Measurements from ENCODE around the gene INAFM2.
A peak's percentile ranks its signal among the peaks of the same experiment; 100 is the strongest.

Gene INAFM2

DNA sequence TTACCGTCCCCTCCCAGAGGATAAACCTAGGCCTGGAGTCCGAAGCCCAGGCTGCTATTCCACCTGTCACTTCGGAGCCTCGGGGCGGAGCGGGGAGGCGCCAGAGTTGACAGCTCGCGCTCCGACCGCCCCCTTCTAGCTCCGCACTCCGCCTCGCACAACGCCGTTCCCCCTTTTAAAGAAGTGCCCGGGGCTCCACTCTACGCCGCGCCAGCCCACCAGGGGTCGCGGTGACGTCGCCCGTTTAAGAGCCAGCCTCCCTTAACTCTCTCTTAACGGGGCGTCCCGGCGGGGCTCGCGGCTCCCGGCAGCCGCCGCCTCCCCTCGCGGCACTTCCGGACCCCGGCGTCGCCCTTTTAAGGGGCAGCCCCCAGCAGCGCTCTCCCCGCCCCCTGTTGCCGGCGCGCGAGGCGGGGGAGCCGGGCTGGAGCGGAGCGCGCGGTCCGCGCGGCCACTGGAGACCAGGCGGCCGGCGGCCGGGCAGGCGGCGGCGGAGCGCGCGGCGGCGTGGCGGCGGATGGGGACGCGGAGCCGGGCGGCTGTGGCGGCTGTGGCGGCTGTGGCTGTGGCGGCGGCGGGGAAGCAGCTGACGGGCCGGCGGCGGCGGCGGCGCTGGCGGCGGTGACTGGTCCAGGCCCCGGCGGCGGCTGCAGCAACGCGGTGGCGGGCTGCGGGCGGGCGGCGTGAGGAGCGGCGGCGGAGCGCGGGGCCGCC, at the start of gene INAFM2:
INAFM2 (plus strand) TSS at position 454 of the 714 bp plus-strand sequence. CDS start 364 bp downstream, outside the sequence.
- FAIRE-seq, result peak; percentile 91
- DNase-seq (ENCODE audit: extremely low spot score, insufficient read length, low read depth), result peak; percentile 93

DNA sequence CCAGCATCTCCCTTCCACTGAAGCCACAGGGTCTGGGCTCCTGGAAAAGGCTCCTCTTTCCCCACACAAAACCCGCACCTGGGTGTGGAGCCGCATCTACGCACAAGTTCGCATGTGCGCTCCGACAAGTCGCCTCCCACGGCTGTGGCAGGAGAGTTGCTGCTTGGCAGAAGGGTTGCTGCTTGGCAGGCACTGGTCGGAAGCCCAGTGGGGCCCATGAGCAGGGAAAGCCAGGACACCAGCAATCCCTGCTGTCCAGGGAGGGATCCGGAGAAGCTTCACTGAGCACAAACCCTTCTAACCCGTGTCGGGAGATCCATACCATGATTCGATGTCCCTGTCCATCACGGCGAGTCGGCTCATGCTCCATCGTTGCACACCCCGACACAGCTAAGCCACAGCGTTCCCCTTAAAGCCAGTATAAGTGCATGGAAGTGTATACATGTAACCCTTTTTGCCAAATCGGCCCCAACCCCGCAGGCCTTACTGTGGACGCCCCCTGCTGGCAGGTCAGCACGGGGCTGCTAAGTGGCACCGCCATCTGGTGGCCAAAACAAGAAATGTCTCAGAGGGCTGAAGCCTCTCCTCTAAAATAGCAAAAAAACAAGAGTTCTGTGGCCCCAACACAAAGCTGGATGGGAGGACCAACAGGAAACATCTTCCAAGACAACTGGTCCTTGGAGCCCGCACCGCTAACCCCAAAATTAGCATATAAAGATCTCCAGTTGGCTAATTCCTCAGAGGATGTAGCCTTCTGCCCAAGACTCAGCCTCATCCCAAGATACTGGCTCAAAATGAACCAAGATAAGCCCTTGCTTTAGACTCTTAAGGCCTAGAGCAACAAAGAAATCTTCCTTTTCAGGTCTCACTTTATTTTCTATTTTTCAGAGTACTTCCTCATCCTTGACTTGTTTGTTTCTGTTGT, 48.9 kb upstream of the INAFM2 start:
- peak; percentile 88 for FAIRE-seq

DNA sequence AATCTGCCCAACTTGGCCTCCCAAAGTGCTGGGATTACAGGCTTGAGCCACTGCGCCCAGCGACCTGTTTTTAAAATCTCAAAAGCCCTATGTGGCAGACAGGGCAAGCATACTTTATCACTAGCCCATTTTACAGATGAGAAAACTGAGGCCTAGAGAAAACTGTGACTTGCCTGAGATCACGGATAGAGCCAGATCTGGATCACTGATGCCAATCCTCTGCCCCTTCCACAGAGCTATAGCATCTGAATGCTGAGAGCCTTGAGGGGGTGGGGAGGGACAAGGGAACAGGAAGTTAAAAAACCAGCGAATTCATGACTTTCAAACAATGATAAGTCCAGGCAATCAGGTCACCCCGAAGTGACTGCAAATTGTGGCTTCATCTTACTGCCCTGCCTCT, 48.0 kb upstream of the INAFM2 start:
- FAIRE-seq (no peak), DNase-seq (ENCODE audit: extremely low spot score, insufficient read length, low read depth) (no peak)

More for the DNA sequence above, 48.9 kb upstream of the INAFM2 start:
- DNase-seq (ENCODE audit: extremely low spot score, insufficient read length, low read depth), result peak; percentile 76

DNA sequence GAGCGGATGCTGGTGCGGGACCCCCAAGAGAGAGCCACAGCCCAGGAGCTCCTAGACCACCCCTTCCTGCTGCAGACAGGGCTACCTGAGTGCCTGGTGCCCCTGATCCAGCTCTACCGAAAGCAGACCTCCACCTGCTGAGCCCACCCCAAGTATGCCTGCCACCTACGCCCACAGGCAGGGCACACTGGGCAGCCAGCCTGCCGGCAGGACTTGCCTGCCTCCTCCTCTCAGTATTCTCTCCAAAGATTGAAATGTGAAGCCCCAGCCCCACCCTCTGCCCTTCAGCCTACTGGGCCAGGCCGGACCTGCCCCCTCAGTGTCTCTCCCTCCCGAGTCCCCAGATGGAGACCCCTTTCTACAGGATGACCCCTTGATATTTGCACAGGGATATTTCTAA, 47.5 kb upstream of the INAFM2 start:
- FAIRE-seq, result no peak

DNA sequence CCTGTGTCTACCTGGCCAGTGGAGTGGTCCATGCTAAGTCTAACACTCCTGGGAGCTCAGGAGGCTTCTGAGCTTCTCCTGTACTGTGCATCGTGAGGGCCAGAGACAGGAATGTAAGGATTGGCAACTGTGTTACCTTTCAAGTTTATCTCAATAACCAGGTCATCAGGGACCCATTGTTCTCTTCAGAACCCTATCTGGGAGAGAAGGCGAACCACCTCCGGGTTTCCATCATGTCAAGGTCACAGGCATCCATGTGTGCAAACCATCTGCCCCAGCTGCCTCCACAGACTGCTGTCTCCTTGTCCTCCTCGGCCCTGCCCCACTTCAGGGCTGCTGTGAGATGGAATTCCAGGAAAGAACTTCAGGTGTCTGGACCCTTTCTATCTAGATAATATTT, 46.6 kb upstream of the INAFM2 start:
- FAIRE-seq (no peak), DNase-seq (ENCODE audit: extremely low spot score, insufficient read length, low read depth) (no peak)

More for the DNA sequence above, 47.5 kb upstream of the INAFM2 start:
- DNase-seq (ENCODE audit: extremely low spot score, insufficient read length, low read depth), result no peak

DNA sequence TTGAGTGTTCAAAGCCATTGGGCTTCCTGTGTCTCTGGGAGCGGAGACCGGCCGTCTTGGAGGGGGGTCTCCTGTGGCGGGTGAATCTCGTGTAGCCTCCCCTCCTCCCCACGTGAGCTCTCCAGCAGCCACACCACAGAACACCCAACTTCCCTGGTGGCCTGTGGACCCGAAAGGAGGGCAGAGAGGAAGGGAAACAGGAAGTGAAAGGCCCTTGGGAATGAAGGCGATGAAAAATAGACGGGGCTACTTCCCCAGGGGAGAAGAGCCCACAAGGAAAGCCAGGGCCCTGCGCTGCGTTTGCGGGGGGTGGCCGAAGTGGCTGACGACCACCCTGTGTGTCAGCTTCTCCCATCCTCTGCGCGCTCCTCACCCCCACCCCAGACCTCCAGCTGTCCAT, 46.0 kb upstream of the INAFM2 start:
- FAIRE-seq, result no peak
- DNase-seq (ENCODE audit: extremely low spot score, insufficient read length, low read depth), result no peak

DNA sequence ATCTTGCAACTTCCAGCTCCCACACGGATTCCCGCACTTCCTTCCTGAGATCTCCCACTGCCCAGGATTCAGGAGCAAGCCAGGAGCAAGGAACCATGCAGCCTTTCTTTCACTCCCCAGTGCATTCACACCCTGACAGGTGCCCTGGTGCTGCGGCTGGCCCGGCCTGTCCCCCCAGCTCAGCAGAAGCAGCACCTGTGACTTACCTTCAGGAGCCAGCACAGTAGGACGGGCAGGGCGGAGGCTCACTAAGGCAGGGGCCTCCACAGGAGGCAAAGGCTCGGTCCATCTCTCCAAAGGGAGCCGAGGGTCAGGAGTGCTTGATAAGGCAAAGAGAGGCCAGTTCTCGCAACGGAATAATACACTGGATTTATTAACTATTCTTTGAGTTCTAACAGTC, 45.5 kb upstream of the INAFM2 start:
- DNase-seq (ENCODE audit: extremely low spot score, insufficient read length, low read depth), result no peak
- FAIRE-seq, result no peak

DNA sequence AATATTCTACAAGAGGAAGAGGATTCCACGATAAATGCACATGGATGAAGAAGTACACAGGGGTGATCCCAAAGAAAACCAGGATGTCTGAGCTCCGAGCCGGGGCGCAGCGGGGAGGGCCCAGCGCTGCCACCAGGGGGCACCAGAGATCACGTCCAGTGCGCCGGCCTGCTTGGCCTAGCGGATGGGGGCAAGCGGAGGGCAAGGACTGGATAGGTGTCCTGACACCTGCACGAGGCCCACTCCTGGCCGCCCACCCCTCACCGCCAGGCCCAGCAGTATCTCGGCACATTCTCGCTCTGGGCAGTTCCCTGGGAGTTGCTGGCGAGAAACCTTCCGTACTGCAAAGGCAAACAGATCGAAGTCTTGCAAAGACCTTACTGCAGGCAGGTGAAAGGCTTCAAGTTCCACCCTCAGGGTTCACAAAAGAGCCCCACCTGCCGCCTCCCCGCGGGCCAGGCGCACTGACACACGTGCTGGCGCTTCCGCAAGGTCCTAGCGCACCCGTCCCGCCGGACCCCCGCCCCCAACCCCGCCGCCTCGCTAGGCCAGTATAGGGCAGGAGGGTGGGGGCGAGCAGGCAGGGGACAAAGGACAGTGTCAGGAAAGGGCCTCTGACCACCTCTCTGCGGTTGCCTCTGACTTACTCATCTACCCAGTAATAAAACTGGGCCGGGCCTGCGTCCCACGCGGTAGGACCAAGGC, 43.9 kb upstream of the INAFM2 start:
- peak; percentile 57 for DNase-seq (ENCODE audit: extremely low spot score, insufficient read length, low read depth)
- FAIRE-seq, result peak; percentile 81

DNA sequence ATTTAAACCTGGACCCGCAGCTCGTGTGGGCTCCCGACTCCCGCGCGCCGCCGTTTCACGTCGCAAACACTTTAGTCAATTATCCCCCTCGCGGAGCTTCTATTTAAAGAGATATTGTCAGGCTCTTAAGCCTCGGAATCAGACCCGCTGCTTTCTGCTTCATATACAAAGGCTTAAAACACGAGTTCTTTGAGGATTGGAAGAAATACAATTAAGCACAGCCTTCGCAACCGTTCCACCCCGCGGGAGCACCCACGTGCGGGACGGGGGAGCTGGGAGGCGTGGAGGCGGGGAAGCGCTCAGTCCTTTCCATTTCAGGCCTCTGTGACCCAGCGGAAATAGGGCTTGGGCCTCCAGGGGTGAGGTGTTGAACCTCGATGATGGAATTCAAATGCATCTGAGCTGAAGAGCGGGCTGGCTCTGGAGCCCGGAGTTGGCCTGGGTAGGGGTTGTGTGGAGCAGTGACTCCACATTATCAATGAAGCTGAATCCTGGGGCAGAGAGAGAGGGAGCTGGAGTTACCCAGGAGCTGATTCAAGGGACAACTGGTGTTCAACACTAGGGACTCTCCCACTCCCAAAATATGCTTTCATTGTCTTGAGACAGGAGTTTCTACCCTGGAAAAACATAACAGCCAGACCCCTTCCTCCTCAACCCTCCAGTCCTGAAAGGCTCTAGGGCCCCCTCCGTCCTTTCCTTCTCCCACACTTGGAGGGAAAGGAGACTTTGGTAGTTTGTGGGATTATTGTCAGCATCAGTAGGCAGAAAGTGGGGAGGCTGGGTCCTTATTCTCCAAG, 43.0 kb upstream of the INAFM2 start:
- DNase-seq (ENCODE audit: extremely low spot score, insufficient read length, low read depth), result no peak
- no peak for FAIRE-seq

DNA sequence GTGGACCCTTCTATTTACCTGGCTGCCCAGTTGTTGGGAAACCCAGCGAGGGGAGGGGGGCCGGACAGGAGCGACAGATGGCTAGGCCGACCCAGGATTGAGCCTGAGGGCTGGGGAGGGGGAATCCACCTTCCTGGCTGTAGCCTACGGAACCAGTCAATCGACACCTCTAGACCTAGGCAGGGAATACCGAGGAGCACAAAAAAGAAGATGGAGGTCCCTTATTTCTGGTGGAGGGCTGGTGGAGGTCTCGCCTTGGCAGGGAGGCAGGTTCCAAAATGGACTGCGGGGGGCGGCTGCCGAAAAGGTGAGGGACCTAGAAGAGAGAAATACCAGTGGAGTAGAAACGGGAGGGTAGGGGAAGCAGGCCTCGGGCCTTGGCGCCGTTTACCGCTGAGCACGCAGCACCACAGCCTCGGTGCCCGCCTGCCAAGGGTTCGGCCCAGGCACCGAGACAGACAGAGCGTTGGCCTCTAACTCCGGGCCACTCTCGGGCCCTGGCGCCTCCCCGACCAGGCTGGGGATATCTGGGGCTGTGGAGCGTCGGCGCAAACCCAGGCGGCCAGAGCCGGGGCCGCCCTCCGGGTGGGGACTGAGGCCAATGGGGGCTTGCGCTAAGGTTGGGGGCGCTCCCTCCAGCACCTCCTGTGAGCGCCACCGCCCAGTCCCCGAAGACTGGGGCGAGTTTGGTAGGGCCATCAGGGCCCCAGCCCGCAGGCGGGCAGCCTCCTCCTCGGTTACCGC, 42.3 kb upstream of the INAFM2 start:
- DNase-seq (ENCODE audit: extremely low spot score, insufficient read length, low read depth) (no peak), FAIRE-seq (no peak)

DNA sequence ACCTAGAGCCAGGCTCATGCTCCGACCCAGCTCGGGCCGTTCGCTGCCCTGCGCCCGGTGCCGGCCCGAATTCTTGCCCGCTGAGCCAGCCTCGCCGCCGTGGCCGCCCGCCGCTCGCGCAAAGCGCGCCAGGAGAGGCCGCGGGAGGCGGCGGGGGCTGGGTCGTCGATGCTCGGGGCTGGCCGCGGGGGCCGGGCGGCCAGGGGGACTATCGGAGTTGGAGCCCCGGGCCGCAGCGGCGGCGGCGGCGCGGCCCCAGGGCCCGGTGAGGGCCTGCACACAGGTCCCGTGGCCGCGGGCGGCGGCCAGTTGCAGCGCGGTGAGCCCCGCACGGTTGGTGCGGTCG, 41.7 kb upstream of the INAFM2 start:
- FAIRE-seq (no peak), DNase-seq (ENCODE audit: extremely low spot score, insufficient read length, low read depth) (no peak)

DNA sequence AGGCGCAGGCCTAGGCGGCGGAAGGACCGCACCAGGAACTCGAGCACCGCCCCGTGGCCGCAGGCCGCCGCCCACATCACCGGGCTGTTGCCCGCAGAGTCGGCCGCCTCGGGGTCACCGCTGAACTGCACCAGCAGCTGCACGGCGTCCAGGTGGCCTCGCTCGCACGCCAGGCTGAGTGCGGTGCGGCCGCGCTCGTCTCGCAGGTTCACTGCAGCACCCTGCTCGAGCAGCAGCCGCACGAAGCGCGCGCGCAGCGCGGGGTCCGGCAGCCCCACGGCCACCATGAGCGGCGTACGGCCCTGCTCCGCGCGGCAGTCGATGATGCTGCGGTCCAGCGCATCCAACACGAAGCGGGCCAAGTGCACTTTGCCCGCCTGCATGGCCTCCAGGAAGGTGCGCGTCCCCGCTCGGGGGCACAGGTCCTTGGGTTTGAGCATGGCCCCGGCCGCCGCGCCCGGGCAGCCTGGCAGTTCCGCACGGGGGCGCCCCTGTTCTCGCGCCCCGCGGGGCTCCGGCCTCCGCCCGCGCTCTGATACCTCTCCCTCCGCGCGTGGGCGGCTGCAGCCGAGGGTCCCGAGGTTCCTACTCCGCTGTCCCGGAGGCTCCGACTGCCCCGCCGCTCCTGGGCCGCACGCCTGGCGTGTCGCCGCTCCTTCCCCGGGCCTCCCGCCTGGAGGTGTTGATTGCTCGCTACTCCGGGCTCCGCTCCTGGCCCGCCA, 41.2 kb upstream of the INAFM2 start:
- DNase-seq (ENCODE audit: extremely low spot score, insufficient read length, low read depth) (peak; percentile 38), FAIRE-seq (no peak)

DNA sequence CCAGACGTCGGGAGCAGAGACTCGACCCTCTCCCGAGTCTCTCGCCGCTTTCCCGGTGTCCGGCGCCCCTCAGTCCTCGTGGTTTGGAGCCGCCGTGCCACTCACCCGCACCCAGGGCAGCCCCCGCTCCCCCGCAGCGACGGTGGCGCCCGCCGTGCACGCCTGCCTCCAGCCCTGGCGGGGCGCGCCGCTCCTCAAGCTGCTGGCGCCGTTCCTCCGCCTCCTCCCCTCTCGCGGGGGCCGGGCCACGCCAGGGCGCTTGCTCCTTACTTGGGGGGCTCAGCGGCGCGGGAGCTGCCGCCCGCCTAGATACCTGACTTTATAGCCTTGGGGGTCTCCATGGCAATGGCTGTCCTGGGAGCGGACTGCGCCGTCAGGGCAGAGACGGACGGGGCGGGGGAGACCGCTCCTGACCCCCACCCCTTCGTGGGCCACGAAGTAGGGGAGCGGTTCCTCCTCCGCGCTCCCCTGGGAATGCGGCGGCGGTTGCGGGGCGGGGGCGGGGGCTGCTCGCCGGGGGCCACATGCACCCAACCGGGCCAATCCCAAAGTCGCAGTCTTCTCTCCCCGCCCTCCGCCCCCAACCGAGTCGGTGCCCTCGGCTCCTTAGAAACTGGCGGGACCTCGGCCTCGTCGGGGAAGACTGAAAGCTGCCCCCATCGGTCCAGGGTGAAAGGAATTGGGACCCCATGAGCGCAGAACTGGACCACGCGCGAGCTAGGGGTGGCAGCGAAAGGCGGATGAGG, 40.5 kb upstream of the INAFM2 start, which contains the start of gene ANKRD63:
ANKRD63 (minus strand) TSS at position 196 of the 746 bp plus-strand sequence. CDS start 478 bp downstream, outside the sequence.
- FAIRE-seq (no peak), DNase-seq (ENCODE audit: extremely low spot score, insufficient read length, low read depth) (peak; percentile 33)

DNA sequence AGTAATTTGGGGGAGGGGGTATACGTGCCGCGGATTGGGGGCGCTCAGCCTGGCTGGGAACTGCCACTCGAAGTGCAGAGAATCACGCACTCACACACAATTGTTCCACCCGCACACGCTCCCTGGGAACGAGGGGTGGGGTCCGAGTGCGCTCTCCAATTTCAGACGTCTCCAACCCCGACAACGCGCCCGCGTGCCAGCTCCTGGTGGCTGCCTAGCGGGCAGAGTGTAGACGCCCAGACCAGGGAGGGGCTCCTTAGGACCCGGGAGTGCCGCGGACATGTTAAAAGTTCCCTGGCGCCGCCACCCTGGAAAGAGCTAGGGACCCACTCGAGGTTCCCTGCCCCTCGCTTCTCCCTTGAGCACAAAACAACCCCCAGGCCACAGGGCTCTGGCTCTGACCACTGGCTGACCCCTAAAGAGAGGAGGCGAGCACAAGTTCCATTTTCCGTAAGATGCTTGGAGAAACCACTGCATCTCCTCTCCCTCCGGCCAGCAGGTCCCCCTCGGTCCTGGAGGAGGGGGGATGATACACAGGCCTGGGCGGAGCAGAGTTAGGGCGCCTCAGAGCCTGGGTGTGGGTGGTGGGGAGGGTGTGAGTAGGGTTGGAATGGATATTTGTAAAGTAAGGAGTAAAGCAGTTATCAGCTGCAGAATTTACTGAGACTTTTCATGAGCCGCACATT, 39.7 kb upstream of the INAFM2 start:
- FAIRE-seq (no peak), DNase-seq (ENCODE audit: extremely low spot score, insufficient read length, low read depth) (no peak)

DNA sequence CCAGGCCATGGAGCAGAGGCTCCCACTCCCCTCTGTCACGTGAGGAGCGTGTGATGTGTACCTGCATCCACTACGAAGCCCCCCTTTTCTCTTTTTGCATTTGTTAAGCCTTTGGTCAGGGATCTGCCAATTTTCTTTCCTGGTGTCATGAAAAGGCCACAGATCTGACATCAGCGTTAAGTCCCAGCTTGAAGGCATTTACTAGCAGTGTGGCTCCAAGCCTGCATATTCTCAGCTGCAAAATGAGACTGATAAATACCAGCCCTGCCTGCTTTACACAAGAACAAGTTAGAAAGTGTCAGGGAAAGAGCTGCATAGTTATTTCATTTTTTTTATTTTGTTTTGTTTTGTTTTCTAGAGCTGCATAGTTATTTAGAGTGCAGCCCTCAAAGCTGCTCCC, 38.3 kb upstream of the INAFM2 start:
- DNase-seq (ENCODE audit: extremely low spot score, insufficient read length, low read depth) (no peak), FAIRE-seq (no peak)

DNA sequence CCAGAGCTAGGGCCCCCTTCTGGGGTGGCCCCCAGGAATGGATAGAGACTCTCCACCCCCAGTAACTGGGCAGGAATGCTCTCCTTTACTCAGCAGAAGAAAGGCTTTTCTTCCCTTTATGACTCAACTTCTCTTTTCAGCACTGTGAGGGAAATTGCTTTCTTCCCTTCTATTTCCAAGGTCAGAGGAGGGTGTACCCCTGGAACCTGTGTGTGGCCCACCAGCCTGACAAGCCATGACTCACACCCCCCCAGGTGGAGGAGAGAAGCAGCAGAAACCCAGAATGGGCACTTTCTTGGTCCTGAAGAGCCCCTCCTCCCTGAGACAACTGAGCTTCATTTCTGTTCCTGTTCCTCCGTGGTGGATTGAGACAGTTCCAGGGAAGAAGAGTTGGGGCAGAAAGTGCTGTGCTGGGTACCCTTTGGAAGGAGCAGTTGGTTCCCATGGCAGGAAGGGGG, 37.9 kb upstream of the INAFM2 start:
- no peak for DNase-seq (ENCODE audit: extremely low spot score, insufficient read length, low read depth)
- FAIRE-seq, result no peak

DNA sequence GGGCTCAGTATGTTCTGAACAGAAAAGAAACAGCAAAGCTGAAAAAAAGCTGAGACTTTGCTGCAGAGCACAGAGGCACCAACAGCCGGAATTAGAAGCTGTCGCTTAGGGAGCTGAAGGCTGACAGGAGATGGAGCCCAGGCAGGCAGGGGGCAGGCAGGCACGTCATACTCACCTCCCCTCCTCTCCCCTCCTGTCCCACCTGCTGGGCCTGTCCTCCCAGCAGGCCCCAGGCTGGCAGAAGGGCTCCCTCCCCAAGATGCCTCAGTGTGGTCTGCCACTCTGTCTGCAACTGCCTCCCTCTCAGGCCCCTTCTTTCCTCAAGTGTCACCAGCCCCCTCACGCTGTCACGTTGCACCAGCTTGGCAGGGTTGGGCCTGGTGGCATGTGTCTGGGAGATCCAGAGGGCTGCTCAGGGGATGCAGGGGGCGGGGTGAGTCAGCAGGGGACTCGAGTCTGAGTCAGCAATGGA, 37.4 kb upstream of the INAFM2 start:
- FAIRE-seq, result no peak
- DNase-seq (ENCODE audit: extremely low spot score, insufficient read length, low read depth), result no peak
